Measurements from ENCODE around the gene RPUSD2.
A peak's percentile ranks its signal among the peaks of the same experiment; 100 is the strongest.

Gene RPUSD2, protein sequence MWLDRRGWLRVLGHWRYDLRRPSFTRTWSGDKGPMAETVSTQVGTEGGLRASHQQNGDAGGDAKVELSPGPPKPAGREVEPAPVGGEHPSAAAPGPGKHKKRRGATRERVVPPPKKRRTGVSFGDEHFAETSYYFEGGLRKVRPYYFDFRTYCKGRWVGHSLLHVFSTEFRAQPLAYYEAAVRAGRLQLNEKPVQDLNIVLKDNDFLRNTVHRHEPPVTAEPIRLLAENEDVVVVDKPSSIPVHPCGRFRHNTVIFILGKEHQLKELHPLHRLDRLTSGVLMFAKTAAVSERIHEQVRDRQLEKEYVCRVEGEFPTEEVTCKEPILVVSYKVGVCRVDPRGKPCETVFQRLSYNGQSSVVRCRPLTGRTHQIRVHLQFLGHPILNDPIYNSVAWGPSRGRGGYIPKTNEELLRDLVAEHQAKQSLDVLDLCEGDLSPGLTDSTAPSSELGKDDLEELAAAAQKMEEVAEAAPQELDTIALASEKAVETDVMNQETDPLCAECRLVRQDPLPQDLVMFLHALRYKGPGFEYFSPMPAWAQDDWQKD

DNA sequence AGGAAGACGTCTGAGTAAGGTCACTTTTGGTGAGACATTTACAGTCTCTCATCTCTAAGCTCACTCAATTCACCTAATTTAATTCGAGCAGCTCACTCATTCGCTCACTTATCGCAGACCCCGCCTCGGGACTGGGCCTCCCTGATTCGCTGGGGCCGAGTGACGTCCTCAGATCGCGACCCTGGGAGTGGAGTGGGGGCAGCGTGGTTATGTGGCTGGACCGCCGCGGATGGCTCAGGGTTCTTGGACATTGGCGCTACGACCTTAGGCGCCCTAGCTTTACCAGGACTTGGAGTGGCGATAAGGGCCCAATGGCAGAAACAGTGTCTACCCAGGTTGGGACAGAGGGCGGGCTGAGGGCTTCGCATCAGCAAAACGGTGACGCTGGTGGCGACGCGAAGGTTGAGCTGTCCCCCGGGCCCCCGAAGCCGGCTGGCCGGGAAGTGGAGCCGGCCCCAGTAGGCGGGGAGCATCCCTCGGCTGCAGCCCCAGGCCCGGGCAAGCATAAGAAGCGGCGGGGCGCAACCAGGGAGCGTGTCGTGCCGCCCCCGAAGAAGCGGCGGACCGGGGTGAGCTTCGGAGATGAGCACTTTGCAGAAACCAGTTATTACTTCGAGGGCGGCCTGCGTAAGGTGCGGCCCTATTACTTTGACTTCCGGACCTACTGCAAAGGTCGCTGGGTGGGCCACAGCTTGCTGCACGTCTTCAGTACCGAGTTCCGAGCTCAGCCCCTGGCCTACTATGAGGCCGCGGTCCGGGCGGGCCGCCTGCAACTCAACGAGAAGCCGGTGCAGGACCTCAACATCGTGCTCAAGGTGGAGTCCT lies at the start of gene RPUSD2:
RPUSD2 (plus strand) TSS at position 171 of the 825 bp plus-strand sequence; CDS start at position 210, 39 bp downstream.
- DNase-seq (ENCODE audit: low read depth in 2 of 2) = peak; percentile 86 to 93

DNA sequence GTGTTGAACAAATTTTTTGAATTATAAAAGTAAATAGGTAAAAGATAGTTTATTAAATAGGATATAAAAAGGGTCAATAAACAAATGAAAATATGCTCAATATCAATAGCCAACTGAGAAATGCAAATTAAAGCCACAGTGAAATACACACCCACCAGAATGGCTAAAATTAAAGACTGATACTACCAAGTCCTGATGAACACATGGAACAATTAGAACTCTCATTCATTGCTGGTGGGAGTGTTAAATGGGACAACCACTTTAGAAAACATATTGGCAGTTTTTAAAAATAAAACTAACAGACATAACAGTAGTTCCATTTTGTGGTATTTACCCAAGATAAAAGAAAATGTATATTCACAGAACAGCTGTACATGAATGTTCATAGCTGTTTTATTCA lies 45.5 kb upstream of the RPUSD2 start:
- no peak for DNase-seq (ENCODE audit: low read depth in 2 of 2)

DNA sequence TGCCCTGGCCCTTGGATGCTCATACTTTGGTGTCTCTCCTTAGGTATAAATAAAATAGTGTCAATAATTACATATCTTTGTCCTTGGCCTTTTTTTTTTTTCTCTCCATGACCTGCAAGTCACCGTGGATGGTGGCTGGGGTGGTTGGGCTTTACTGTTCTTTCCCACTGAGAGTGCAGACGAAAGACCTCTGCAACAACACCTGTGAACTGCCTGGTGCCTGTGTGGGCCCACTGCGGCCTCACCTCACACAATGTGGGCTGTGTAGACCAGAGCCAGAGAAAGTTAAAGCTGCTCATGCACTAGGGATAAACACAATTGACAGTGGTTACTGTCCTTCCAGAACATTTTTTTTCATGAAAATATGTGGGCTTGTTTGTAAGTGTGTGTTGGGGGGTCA lies 43.2 kb upstream of the RPUSD2 start:
- DNase-seq (ENCODE audit: low read depth in 2 of 2) = no peak

DNA sequence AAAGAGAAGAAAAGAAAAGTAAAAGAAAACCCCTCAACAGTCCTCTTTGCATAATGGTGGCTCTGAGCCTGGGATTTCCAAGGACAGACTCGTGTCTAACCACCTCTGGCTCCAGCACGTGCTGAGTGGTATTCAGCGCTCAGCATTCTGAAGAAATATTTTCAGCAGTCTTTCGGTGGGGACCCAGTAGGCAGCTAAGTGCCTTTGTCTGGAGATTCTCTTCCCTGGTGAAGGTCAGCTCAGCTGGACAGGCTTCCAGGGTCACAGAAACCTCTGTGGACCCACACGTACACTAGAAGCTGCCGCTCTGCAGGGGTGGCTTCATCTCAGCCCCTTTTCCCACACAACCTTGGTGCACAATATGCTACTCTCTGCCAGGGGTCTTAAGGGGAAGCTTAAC lies 40.3 kb upstream of the RPUSD2 start:
- DNase-seq (ENCODE audit: low read depth in 2 of 2) = no peak

DNA sequence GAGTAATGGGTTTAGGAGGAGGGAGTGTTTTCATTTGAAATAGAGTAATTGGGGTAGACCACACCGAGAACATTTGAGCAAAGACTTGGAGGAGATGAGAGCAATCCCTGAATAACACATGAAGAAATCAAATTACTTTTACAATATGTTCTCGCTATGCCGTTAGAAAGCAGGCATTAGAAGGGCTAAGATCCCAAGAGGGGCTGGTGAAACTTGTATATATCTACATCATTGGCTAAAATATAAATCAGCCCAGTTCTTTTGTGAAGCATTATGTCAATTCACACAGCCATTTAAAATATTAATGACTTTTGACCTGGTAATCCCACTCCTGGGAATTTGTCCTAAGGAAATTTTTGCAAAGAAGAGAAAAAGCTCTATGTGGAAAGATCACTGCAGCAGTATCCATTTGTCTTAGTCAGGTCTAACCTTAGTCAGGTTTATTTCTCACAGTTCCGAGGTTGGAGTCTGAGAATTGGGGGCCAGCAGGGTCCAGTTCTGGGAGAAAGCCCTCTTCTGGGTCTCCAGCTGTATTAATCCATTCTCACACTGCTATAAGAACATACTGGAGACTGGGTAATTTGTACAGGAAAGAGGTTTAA lies 35.2 kb upstream of the RPUSD2 start:
- no peak for DNase-seq (ENCODE audit: low read depth in 2 of 2)

DNA sequence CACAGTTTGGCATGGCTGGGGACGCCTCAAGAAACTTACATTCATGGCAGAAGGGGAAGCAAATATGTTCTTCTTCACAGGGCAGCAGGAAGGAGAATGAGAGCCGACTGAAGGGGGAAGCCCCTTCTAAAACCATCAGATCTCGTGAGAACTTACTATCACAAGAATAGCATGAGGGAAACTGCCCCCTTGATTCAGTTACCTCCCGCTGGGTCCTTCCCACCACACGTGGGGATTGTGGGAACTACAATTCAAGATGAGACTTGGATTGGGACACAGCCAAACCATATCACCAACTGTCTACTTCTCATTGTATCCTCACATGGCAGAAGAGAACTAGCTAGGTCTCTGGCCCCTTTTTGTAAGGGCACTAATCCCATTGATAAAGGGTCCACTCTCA lies 34.7 kb upstream of the RPUSD2 start:
- DNase-seq (ENCODE audit: low read depth in 2 of 2) = no peak

DNA sequence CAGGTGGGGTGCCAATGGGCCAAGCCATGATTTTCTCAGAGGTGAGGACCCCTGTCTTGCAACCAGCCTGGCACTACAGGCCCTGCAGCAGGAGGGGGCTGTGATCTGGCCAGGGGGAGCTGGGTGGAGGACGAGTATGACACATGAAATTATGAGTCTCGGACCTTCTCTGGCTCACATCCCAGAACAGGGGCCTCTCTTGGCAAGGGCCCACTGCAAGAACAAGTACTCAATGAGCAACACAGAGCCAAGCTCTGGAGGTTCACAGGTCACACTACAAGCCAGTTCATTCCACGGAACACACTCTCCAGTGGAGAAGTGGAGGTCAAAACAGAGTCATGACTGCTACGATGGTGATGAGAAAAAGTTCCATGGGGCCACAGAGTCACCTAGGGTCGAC lies 32.6 kb upstream of the RPUSD2 start:
- no peak for DNase-seq (ENCODE audit: low read depth in 2 of 2)

DNA sequence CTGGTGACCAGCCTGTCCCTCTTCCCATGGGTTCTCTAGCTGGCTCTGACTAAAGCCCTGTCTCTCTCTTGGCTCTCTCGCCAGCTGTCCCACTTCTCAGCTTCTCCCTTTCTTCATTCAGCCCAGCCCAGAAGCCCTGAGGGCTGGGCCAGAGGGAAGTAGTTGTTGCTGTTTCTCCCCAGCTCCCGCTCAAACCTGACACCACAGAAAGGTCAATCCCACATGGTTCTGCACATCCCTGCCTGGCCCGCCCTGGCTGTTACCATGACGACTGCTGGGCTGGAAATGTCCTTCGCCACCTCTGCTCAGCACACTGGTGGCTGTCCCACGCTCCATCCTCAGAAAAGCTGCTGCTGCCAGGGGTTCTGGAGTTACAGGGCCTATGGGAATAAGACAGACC lies 30.1 kb upstream of the RPUSD2 start:
- DNase-seq (ENCODE audit: low read depth in 2 of 2) = no peak

DNA sequence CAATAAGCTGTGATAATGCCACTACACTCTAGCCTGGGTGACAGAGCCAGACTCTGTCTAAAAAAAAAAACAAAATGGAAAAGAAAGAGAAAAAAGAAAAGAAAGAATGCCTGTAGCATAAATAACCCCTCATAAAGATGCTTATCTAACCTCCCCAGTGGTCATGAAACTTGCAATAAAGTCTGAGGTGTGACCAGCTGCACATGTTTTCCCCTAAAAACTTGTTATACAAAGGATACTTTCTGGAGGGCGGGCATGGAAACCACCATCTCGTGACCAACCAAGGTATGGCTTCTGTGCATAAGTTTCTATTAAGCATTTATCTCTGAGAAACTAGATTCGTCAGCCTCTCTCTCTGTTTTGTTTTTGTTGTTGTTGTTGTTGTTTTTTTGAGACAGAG lies 26.0 kb upstream of the RPUSD2 start:
- no peak for DNase-seq (ENCODE audit: low read depth in 2 of 2)

DNA sequence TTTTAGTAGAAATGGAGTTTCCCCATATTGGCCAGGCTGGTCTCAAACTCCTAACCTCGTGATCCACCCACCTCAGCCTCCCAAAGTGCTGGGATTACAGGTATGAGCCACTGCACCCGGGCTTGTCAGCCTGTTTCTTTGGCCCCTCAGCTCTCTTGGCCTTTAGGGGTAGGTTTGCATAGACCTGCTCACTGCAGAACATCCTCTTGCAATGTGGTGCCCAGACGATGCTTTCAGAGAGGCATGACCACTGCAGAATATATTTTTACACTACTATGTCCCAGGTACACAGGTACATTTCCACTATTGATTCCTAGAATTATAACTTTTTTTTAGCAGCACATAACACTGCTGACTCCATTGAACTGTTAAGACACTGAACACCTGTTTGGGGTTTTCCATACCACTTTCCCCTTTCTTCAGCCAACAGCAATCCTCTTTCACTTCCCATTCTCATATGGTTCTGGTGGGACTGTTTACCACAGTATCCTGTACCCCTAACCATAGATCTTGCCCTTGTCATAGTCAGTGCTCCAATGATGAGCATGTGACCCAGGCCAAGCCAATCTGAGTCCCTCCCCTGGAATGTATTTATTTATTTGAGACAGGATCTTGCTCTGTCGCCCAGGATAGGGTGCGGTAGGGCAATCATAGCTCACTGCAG lies 25.3 kb upstream of the RPUSD2 start:
- no peak for DNase-seq (ENCODE audit: low read depth in 2 of 2)

DNA sequence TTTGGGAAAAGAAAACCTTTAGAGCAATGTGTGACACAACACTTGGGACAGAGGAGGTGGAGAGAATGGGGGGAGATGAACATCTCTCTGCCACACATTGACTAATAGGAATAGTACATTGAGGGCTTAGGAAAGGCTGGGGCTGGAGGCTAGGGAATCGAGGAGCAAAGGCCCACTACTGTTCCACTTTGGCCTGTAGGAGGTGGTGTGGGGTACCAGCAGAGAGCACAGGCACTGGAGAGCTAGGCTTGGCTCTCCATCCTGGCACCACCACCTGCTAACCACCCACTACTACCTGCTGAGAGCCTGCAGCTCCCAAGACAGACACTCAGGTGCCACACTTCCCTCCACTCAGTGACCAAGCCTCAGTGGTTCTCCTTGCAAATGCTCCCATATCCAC lies 23.6 kb upstream of the RPUSD2 start:
- no peak for DNase-seq (ENCODE audit: low read depth in 2 of 2)

DNA sequence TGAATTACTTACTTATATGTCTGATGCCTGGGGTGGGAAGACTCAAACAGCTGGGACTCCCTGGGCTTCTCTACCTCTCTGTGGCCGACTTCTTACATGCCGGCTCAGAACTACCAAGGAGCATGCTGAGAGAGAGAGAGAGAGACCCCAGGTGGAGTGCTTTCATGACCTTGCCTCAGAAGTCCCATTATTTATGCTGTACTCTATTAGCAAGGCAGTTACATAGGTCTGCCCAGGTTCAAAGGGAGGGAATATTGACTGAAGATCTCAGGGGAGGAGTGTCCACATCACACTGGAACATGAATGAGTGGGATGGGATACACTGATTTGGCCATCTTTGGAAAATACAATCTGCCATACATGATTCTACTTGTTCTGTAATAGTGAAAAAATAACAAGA lies 20.5 kb upstream of the RPUSD2 start:
- no peak for DNase-seq (ENCODE audit: low read depth in 2 of 2)

DNA sequence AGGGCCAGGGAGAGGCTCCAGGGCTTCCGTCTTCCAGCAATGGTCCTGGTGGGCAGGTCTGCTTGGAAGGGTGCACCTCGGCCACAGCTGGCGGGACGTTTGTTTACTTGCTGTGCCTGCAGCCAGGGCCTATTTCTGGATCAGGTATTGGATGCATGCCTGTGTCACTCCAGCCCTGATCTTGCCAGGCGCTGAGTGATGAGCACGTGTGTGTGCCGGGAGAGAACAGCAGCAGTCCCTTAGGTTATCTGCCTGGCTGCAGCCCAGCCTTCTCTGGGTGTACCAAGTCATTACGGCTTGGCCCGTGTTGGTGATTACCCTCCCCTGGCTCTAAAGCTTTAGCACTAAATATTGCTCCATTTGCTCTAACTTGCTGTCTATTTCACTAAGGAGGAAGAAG lies 19.2 kb upstream of the RPUSD2 start:
- DNase-seq (ENCODE audit: low read depth in 2 of 2) = no peak

DNA sequence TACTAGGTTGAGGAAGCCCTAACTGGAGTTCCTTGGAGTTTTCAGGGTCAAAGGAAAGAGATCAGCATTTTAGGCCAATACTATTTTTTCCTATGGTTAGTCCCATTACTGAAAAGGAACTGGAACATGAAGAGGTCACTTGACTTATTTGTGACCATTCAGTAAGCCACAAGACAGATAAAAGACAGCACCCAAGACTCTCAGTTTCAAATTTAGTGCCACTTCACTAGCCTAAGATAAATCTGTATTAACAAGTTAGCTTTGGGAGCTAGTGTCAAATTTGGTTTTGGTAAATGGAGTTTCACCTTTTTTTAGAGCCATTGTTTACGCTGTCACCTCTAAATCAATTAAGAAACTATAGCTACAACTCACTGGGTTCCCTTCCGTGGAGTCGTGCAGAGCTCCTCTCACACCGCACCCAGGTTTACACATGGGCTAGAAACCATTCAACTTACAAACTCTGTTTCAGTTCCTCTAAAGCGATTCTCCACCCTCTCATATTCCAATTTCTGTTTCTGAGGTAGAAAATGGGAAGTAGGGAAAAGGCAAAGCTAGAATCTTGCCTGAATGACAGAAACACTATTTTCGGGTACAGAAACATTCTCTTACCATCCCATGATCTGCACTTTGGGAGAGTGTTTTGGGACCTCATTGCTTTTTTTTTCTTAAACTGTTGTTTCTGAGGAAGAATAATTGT lies 18.6 kb upstream of the RPUSD2 start:
- no peak for DNase-seq (ENCODE audit: low read depth in 2 of 2)

DNA sequence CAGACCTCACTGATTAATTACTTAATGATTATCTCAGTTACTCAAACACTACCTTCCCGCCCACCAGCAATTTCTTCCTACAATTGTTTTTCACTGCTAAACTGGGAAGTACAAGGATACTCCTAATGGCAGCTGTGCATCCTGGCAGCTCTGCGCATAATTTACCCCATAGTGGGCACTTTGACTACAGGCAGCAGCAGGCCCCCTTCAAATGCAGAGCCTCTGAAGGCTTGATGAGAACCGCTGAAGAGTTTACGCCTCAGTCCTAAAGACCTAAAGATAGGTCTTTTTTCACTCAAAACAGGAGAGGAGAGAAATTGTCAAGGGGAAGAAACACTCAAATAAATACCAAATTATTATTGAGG lies 15.0 kb upstream of the RPUSD2 start:
- no peak for DNase-seq (ENCODE audit: low read depth in 2 of 2)

DNA sequence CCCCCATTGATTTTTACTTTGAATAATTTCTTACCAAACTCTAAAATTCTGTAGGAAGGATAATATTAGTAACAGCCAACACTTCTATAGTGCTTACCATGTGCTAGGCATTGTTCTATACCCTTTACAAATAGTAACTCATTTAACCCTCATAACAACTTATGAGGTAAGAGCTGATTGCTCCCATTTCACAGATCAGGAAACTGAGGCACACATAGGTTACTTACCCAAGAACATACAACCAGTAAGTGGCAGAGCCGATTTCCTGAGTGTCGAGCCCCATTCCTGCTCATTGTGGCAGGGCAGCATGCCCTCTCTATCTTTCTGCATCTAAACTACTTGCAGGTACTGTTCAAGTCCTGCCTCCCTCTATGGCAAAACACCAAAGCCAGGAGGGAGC lies 13.2 kb upstream of the RPUSD2 start:
- DNase-seq (ENCODE audit: low read depth in 2 of 2) = no peak

DNA sequence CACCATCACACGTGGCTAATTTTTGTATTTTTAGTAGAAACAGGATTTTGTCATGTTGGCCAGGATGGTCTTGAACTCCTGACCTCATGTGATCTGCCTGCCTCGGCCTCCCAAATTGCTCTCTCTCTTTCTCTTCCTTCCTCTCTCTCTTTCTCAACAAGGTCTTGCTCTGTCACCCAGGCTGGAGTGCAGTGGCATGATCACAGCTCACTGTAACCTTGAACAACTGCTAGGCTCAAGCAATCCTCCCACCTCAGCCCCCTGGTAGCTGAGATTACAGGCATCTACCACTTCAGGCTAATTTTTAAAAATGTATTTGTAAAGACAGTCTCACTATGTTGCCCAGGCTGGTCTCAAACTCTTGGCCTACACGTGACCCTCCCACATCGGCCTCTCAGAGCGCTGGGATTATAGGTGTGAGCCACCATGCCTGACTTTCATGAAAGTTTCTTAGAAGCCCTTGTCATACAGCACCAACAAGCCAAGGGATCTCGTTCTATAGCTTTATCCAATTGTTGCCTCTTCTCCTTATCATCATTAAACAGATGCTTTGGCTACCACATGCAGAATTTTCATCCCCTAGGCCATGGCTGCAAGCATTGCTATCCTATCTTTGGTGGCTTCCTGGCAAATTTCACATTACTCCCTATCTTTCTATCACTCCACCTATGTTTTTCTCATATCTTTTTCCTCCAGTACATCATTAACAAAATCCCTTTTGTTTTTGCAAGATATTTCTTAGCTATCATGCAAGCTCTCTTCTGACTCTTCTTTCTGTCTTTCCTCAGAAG lies 10.0 kb upstream of the RPUSD2 start:
- no peak for DNase-seq (ENCODE audit: low read depth in 2 of 2)

DNA sequence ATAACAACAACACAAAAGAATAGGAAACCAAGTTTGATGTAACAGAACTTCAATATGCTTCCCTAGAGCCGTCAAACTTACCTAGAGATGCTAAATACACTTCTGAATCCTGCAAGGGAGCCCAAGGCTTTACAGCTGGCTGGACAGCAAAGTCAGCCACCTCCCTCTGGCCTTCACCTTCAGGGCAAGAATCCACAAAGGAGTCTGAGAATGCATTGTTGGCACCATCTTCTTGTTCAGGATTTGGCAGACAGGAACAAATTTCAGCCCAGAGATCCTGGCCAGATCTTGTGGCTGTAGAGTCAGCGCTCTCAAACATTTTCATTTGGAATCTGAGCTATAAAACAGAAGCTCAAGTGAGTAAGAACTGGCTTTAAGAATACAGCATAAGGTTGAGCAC lies 6.4 kb upstream of the RPUSD2 start:
- DNase-seq (ENCODE audit: low read depth in 2 of 2) = no peak

DNA sequence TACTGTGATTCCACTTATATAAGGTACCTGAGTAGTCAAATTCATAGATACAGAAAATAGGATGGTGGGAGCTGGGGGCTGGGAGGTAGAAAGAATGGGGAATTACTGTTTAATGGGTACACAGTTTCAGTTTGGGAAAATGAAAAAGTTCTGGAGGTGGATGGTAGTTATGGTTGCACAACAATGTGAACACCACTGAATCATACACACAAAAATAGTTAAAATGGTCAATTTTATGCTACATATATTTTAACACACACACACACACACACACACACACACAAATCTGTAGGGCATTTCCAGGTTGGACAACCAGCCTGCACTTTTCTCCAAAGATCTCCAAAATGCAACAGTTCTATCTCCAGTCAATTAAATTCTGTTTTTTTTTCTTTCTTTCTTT lies 5.7 kb upstream of the RPUSD2 start:
- DNase-seq (ENCODE audit: low read depth in 2 of 2) = no peak

DNA sequence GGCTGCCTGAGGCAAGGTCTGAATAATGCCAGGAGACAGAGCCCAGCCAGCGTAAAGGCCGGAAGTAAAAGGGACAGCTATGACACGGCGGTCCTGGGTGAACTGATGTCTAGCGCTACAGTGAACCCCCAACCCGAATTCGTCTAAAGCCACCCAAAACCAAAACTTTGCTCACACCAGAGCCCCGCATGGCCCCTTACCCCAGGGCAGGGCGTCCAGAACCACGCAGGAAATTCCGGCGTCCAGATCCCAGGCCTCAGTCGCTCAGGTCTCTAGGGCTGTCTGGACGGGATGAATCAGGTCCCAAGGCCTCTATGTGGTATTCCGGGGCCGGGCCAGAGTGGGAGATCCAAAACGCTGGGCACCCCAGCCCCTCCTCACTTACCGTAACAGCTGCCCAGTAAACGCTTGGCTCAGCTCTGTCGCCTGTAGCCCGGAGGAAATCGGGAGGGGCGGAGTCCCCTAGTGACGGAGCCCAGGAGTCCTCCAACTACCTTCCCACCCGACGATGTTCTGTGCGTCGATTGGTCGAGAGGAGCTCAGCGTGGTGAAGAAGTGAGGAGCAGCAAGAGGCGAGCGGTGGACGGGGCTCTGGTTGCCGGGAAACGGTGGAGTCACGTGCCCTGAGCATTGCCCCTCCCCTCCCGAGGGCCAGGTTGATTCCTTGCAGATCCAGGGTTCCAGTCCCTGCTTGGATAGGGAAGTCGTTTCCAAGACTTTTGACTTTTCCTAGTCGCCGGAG lies 4.3 kb upstream of the RPUSD2 start, which contains the start of gene CCDC32:
CCDC32 (minus strand) TSS at position 452 of the 742 bp plus-strand sequence. CDS start 2,027 bp downstream, outside the sequence.
- DNase-seq (ENCODE audit: low read depth in 2 of 2) = peak; percentile 89 to 95
